Esophagus muscularis mucosa (tissue), 4 donors: ENCODE measurements around the gene ARL15.
"Not testable (repeated sequence)": the region's sequence is repeated elsewhere in the genome, so short reads cannot be mapped to it uniquely, and the experiment has no call there.

Experiments
- EP300 ChIP-seq: sonication (generic); formaldehyde crosslinking; IDR thresholded peaks from one replicate; pipeline ENCODE4 v1.6.1; 2017; ENCODE audit warnings: antibody characterized with exemption
- POLR2A ChIP-seq: fragments of 450-650 bp; IDR thresholded peaks from one replicate; pipeline ENCODE4 v1.6.1; 2017; ENCODE audit warnings: antibody characterized with exemption, moderate library complexity, mild to moderate bottlenecking, low read depth
- TF ChIP-seq, protein P1 (sequence below), 3 experiments: fragments of 200-600 bp in 2 of 3; fragments of 450-650 bp in 1 of 3; sonication (generic) in 2 of 3; IDR thresholded peaks; one replicate each; pipeline ENCODE4 v1.5.1; 2017 to 2019; ENCODE audit warnings: antibody characterized with exemption in 3 of 3, mild to moderate bottlenecking in 2 of 3, moderate library complexity in 1 of 3

DNA sequence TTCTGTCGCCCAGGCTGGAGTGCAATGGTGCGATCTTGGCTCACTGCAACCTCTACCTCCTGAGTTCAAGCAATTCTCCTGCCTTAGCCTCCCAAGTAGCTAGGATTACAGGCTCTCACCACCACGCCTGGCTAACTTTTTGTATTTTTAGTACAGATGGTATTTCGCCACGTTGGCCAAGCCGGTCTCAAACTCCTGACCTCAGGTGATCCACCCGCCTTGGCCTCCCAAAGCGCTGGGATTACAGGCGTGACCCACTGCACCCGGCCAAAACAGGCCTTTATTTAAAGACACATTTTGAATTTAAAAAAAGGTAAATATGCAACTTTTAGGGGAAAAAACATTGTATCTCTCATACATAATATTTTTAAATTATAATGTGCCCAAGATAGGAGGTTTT is 266.1 kb downstream of the ARL15 start:
- TF ChIP-seq, protein P1, sequence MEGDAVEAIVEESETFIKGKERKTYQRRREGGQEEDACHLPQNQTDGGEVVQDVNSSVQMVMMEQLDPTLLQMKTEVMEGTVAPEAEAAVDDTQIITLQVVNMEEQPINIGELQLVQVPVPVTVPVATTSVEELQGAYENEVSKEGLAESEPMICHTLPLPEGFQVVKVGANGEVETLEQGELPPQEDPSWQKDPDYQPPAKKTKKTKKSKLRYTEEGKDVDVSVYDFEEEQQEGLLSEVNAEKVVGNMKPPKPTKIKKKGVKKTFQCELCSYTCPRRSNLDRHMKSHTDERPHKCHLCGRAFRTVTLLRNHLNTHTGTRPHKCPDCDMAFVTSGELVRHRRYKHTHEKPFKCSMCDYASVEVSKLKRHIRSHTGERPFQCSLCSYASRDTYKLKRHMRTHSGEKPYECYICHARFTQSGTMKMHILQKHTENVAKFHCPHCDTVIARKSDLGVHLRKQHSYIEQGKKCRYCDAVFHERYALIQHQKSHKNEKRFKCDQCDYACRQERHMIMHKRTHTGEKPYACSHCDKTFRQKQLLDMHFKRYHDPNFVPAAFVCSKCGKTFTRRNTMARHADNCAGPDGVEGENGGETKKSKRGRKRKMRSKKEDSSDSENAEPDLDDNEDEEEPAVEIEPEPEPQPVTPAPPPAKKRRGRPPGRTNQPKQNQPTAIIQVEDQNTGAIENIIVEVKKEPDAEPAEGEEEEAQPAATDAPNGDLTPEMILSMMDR (IDR thresholded peaks at IDR 0.05): not testable (repeated sequence)
- TF ChIP-seq POLR2A, EP300: not testable (repeated sequence)
